Measurements from ENCODE around the gene KCNIP1.
"Not testable (repeated sequence)": the region's sequence is repeated elsewhere in the genome, so short reads cannot be mapped to it uniquely, and the experiment has no call there.

The KCNIP1 gene

DNA sequence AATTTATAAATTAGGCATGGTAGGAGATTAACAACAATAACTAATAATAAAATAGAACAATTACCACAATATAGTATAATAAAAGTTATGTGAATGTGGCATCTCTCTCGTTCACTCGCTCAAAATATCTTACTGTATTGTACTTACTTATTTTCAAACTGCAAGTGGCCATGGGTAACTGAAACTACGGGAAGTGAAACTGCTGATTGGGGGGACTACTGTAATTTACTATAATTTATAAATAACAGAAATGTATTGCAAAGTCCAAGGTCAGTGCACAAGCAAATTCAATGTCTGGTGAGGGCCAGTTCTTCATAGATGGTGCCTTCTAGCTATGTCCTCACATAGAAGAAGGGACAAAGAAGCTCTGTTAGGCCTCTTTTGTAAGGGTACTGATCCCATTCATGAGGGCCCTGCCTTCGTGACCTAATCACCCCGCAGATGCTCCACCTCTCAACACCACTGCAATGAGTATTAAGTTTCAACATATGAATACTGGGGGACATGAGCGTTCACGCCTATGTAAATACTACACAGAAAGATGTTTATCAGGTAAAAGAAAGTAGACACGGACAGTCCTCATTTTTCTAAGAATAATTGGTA is 39.0 kb downstream of the KCNIP1 start:
- Mint-ChIP-seq H3K27ac (no peak overlapping the region), H3K36me3 (no peaks in the 10 kb centered on the region), H3K9me3 (peaks cover 10 to 14% of the 10 kb centered on the region in 2 donors), H3K4me1 (peaks cover 0 to 3% of the 10 kb centered on the region in 2 donors), H3K4me3 (no peak overlapping the region), H3K27me3 (peaks cover 21 to 26% of the 10 kb centered on the region in 2 donors)
- no peak for DNase-seq
- ATAC-seq (replicated peaks): no peak

DNA sequence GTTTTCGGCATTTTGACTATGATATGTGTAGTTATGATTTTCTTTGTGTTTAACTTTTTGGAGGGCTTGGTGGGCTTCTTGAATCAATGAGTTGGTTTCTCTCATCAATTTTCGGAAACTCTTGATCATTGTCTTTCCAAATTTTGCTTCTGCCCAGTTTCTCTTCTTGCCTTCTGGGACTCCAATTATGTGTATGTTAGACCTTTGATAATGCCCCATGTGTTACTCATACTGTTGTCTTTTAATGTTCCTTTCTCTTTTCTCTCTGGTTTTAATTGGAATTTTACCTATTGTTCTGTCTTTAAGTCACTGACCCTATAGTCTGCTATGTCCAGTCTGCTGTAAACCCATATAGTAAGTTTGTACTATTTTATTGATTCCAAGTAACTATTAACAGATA is 41.5 kb downstream of the KCNIP1 start:
- Mint-ChIP-seq H3K4me1 (no peaks in the 10 kb centered on the region), H3K4me3 (no peak overlapping the region), H3K27me3 (peaks cover 12 to 17% of the 10 kb centered on the region in 2 donors), H3K27ac (no peak overlapping the region), H3K9me3 (peaks cover 10 to 14% of the 10 kb centered on the region in 2 donors), H3K36me3 (no peaks in the 10 kb centered on the region)
- ATAC-seq (replicated peaks) (no peak), DNase-seq (no peak)

DNA sequence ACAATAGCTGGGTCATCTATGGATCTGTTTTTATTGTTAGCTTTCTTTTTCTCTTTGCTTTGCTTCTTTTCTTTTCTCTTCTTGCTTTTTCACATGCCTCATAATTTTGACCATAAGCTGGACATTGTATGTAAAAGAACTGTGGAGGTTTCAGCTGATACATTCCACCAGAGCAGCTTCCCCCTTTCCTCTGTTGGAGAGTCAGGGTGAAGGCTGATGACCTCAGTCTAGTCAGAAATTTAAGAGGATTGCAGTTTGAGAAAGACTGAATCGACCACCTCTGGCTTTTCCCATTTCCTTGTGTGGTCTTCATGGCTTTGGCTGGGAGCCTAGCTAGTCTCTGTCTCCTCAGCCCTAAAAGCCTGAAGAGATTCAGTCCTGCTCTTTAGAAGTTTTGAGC is 42.0 kb downstream of the KCNIP1 start:
- Mint-ChIP-seq H3K27ac (no peak overlapping the region), H3K36me3 (no peaks in the 10 kb centered on the region), H3K9me3 (peaks cover 10 to 14% of the 10 kb centered on the region in 2 donors), H3K4me3 (no peak overlapping the region), H3K4me1 (no peaks in the 10 kb centered on the region), H3K27me3 (peaks cover 10 to 17% of the 10 kb centered on the region in 2 donors)
- DNase-seq (no peak), ATAC-seq (replicated peaks) (no peak)

DNA sequence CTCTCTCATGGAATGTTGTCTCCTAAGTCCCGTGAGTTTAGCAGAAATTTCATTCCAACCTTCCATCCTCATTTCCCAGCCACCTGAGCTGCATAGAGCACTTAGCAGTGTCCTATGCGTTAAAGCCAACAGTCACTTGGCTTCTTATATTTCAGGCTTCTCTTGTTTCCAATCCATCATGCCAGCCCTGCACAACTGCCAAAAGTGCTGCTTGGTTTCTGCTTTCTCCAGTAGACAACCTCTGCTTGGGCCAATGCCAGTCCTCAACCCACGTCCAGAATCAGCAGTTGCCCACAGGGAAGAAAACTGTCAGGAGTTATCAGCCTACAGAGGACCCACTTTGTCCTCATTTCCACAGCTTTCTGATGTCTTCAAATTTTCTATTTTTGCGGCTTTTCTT is 42.5 kb downstream of the KCNIP1 start:
- peaks cover 9 to 17% of the 10 kb centered on the region in 2 donors for H3K27me3 Mint-ChIP-seq
- no peak for DNase-seq
- no peak for ATAC-seq (replicated peaks)
- no peaks in the 10 kb centered on the region for H3K36me3 Mint-ChIP-seq
- no peak overlapping the region for H3K27ac Mint-ChIP-seq
- H3K4me3 Mint-ChIP-seq: no peak overlapping the region
- peaks cover 10 to 14% of the 10 kb centered on the region in 2 donors for H3K9me3 Mint-ChIP-seq
- H3K4me1 Mint-ChIP-seq: no peaks in the 10 kb centered on the region

DNA sequence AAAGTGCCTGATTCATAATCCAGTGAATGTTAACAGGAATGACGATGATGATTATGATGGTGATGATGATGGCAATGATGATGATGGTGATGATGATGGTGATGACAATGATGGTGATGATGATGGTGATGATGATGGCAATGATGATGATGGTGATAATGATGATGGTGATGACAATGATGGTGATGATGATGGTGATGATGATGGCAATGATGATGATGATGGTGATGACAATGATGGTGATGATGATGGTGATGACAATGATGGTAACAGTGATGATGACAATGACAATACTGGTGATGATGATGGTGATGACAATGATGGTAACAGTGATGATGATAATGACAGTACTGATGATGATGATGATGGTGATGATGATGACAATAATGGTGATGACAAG is 46.6 kb downstream of the KCNIP1 start:
- not testable (repeated sequence) for H3K4me3 Mint-ChIP-seq; ATAC-seq (replicated peaks); H3K4me1 Mint-ChIP-seq; H3K9me3 Mint-ChIP-seq; H3K27ac Mint-ChIP-seq; H3K36me3 Mint-ChIP-seq; DNase-seq
- H3K27me3 Mint-ChIP-seq: peaks cover 8 to 12% of the 10 kb centered on the region in 2 donors

DNA sequence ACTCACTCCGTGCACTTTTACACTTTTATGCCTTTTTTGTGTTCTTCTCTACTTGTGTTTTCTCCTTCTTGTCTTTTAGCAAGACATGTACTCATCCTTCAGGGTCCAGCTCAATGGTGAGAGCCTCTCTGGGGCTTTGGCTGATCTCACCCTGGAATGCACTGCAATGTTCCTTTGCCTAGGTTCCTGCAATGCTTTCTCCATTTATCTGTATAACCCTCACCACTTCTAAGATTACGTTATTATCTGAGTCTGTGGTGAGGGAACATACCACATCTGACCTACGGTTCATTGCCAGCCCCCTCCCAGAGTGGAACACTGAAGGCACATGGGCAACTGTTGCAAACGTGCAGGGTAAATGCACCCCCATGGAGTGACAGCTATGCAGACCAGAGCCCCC is 47.3 kb downstream of the KCNIP1 start:
- no peak overlapping the region for H3K27ac Mint-ChIP-seq
- DNase-seq: no peak
- ATAC-seq (replicated peaks): no peak
- H3K36me3 Mint-ChIP-seq: no peaks in the 10 kb centered on the region
- H3K9me3 Mint-ChIP-seq: no peaks in the 10 kb centered on the region
- H3K27me3 Mint-ChIP-seq: peaks cover 5% of the 10 kb centered on the region in 2 donors
- H3K4me1 Mint-ChIP-seq: no peaks in the 10 kb centered on the region
- no peak overlapping the region for H3K4me3 Mint-ChIP-seq

DNA sequence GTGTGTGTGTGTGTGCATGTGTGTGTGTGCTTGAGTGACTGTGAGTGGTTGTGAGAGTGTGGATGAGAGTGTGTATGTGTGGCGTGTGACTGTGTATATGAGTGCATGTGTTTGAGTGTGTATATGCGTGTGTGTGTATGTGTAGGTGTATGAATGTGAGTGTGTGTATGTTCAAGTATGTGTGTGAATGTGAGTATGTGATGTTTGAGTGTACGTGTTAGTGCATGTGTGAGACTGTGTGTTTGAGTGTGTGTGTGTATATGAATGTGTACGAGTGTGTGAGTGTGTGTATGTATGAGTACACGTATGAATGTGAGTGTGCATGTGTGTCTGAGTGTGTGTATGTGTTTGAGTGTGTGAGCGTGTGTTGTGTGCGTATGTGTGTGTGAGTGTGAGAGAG is 47.8 kb downstream of the KCNIP1 start:
- Mint-ChIP-seq H3K4me1 (no peaks in the 10 kb centered on the region), H3K27me3 (peaks cover 5% of the 10 kb centered on the region in 2 donors), H3K9me3 (no peaks in the 10 kb centered on the region), H3K4me3 (no peak overlapping the region), H3K27ac (no peak overlapping the region), H3K36me3 (no peaks in the 10 kb centered on the region)
- DNase-seq: no peak
- no peak for ATAC-seq (replicated peaks)

DNA sequence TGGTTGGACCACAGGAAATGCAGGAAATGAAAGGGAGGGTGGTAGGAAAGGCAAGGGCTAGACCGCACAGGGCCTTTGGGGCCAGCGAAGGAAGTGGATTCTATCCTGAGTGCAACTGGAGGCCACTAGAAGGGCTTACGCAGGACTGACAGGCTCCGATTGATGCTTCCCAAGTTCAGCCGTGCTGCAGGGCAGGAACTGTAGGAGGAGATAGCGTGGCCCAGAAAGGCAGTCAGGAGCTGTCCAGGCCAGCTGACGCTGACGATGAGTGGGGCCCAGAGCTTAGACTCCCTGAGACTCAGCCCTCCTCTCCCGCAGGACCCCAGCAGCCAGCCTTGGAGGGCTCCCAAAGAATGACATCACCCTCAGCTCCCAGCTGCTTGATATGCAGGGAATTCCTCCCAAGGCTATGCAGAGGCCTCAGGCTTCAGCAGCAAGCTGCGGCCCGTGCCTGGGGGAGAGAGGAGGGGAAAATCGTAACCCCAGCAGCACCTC is 48.8 kb downstream of the KCNIP1 start:
- Mint-ChIP-seq H3K27ac (no peak overlapping the region), H3K27me3 (peaks cover 0 to 4% of the 10 kb centered on the region in 2 donors), H3K4me1 (no peaks in the 10 kb centered on the region), H3K36me3 (no peaks in the 10 kb centered on the region), H3K9me3 (no peaks in the 10 kb centered on the region), H3K4me3 (no peak overlapping the region)
- DNase-seq (no peak), ATAC-seq (replicated peaks) (no peak)

DNA sequence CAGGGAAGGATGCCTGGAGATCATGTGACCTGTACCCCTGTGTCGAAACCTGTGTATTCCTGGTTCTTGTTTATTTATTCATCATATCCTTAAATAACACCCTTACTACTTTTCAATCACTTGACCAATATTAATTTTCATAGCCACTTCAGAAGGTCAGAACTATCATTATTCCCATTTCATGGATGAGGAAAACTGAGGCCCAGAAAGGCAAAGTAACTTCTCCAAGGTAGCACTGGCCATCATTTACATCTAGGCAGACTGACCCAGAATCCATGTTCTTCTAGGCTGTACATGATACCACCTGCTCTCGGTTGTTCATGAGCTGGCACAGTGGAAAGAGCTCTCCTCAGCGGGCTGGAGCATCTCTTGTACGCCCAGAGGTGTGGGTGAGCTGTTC is 49.4 kb downstream of the KCNIP1 start:
- Mint-ChIP-seq H3K36me3 (no peaks in the 10 kb centered on the region), H3K4me1 (no peaks in the 10 kb centered on the region), H3K4me3 (no peak overlapping the region), H3K27ac (no peak overlapping the region), H3K9me3 (no peaks in the 10 kb centered on the region), H3K27me3 (peaks cover 0 to 4% of the 10 kb centered on the region in 2 donors)
- ATAC-seq (replicated peaks) (no peak), DNase-seq (no peak)

DNA sequence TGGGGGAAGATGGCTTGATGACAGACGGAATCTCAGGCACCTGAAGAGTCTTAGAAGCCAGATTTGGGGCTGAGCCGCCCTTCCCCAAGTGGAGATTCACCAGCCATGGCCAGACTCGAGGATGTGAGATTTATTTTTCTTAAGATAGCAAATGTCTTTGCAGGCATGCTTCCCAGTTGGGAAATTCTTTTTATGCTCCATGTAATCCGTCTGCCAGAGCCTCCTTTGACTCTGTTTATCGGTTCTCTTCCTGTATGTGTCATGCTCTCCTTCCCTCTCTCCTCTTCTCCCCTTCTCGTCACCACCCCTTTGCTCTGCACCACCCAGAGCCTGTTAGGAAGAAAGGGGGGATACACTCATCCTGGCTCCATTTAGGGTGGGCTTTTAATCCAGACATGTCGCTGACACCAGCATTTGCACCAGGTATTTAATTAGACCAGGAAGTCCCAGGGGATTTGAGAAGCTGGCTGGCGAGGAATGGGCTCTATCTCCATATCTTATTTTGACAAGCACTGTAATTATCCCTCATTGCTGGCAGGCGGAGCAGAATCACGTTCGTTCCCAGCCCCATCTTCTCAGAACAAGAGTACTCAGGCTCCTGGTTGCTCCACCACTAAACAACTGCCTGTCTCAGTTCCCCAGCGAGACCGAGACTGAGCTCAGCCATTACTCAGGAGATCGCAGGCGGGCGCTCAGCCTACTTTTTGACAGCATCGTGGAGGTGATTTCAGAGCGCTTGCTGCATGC is 50.9 kb downstream of the KCNIP1 start:
- H3K9me3 Mint-ChIP-seq: no peaks in the 10 kb centered on the region
- no peak overlapping the region for H3K27ac Mint-ChIP-seq
- no peak overlapping the region for H3K4me3 Mint-ChIP-seq
- H3K36me3 Mint-ChIP-seq: no peaks in the 10 kb centered on the region
- peaks cover 4 to 7% of the 10 kb centered on the region in 2 donors for H3K27me3 Mint-ChIP-seq
- H3K4me1 Mint-ChIP-seq: no peaks in the 10 kb centered on the region
- ATAC-seq (replicated peaks) (no peak), DNase-seq (no peak)

DNA sequence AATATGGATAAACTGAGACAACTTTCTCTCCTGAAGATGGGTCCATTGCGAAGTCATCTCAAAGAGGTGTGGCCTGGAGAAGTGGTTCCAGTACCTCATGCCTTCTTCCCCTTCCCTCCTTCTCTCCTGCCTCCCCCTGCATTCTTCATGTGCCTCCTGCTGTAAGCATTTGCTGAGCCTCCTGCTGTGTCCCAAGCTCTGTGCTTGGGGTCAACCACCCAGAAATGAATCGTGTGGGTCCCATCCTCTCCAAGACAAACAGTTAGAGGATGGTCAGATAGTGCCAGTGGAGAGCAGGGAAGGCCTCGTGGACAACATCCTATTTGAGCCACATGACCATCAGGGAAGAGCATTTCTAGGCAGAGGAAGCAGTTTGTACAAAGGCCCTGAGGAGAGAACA is 53.5 kb downstream of the KCNIP1 start:
- DNase-seq (no peak), ATAC-seq (replicated peaks) (no peak)
- Mint-ChIP-seq H3K27ac (no peak overlapping the region), H3K36me3 (no peaks in the 10 kb centered on the region), H3K27me3 (peaks cover 20% of the 10 kb centered on the region in 2 donors), H3K9me3 (no peaks in the 10 kb centered on the region), H3K4me1 (no peaks in the 10 kb centered on the region), H3K4me3 (no peak overlapping the region)

DNA sequence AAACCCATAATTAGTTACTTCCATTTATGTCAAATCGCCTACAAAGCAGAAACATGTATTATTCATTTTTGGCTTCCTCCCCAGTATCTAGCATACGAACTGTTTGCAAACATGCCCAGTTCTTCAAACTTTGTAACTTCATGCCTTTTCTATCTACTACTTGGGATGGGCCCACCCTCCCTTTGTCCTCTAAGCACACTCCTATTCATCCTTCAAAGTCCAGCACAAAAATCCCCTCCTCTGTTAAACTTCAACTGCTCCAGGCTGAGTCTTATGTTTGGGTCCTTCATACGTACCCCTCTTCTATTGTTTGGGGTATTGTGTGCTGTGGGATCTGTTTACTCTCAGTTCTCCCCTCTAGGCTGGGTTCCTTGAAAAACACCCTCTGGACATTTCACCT is 55.5 kb downstream of the KCNIP1 start:
- peaks cover 20 to 25% of the 10 kb centered on the region in 2 donors for H3K27me3 Mint-ChIP-seq

DNA sequence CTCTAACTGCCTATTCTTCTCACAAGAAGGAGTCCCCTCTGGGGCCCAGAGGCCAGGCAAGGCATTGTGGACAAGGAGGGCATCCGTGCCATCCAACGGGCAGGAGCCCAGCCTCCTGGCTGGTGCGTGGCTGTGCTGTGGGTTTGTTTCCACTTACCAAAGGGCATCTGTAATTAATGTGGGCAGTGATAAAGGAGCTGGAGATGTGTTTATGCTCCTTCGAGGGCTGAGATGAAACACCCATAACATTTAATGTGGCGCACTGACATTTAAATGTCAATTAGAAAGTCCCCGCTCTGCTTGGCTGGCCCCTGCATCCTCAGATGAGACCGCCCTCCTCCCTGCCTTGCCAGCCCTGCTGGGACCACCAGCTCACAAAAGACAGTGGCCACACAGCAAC is 57.1 kb downstream of the KCNIP1 start:
- Mint-ChIP-seq H3K27ac (no peak overlapping the region), H3K36me3 (no peaks in the 10 kb centered on the region), H3K4me1 (no peaks in the 10 kb centered on the region), H3K27me3 (peaks cover 24 to 30% of the 10 kb centered on the region in 2 donors), H3K4me3 (no peak overlapping the region), H3K9me3 (no peaks in the 10 kb centered on the region)
- ATAC-seq (replicated peaks) (no peak), DNase-seq (no peak)

More for the DNA sequence above, 55.5 kb downstream of the KCNIP1 start:
- no peak overlapping the region for H3K27ac Mint-ChIP-seq
- H3K4me1 Mint-ChIP-seq: no peaks in the 10 kb centered on the region
- no peak for DNase-seq
- H3K4me3 Mint-ChIP-seq: no peak overlapping the region
- H3K36me3 Mint-ChIP-seq: no peaks in the 10 kb centered on the region
- ATAC-seq (replicated peaks): no peak
- no peaks in the 10 kb centered on the region for H3K9me3 Mint-ChIP-seq

DNA sequence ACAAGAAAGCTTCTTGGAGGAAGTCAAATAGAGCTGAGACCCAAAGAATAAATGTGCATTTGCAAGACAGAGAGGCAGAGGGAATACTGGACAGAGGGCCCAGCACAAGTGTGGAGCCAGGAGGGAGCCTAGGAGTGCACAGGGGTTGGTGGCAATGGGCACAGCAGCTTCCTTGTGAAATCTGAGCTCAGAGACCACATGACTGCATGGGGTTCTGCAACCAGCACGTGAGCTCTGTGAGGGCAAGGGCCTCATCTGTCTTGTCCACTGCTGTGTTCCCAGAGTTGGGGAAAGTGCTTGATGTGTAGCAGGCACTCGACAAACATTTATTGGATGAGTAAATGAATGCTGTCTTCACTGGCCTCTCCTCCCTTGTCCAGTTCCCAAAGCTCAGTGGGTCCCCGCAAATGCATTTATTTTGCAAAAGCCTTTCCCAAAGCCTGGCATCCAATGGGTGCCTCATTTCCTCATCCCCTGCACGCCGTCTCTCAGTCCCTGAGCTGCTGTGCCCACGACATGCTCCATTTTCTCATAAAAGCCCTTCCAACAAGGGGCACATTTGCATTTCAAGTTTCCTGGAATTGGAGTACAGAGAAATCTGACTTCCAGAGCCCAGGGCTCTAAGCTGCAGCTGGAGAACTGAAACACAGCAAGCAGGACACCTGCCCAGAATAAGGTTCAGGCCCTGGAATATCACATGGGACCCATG is 58.5 kb downstream of the KCNIP1 start:
- H3K27ac Mint-ChIP-seq: no peak overlapping the region

DNA sequence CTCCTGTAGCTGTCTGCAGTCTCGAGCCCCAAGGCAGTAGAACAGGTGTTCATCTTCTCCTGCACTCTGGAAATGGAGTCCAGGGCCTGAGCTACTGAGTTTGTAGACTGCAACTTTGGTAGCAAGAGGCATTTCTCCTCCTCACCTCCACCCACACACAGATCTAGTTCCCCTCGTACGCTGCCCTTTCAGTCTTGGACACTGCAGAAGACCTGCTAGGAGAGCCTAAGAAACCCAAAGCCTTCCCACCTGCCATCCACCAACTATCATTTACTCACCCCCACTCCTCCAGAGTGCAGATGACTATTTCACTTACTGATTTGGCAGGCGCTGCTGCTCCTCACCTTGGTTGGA is 59.0 kb downstream of the KCNIP1 start:
- Mint-ChIP-seq H3K9me3 (no peaks in the 10 kb centered on the region), H3K27me3 (peaks cover 35 to 38% of the 10 kb centered on the region in 2 donors), H3K27ac (no peak overlapping the region), H3K4me3 (no peak overlapping the region), H3K4me1 (no peaks in the 10 kb centered on the region), H3K36me3 (no peaks in the 10 kb centered on the region)
- no peak for DNase-seq
- ATAC-seq (replicated peaks): no peak

More for the DNA sequence above, 58.5 kb downstream of the KCNIP1 start:
- Mint-ChIP-seq H3K4me1 (no peaks in the 10 kb centered on the region), H3K36me3 (no peaks in the 10 kb centered on the region), H3K4me3 (no peak overlapping the region), H3K9me3 (no peaks in the 10 kb centered on the region), H3K27me3 (peaks cover 33 to 38% of the 10 kb centered on the region in 2 donors)
- ATAC-seq (replicated peaks) (no peak), DNase-seq (no peak)

All from stimulated activated naive B cell treated with anti-CD40 and anti-IgM and Interleukin-4, amounts not matched to agents 10 μg/mL and 1 μg/mL and 100 μg/mL, for 72 hours (primary cell).